ENCODE results near the gene CCNK.

DNA sequence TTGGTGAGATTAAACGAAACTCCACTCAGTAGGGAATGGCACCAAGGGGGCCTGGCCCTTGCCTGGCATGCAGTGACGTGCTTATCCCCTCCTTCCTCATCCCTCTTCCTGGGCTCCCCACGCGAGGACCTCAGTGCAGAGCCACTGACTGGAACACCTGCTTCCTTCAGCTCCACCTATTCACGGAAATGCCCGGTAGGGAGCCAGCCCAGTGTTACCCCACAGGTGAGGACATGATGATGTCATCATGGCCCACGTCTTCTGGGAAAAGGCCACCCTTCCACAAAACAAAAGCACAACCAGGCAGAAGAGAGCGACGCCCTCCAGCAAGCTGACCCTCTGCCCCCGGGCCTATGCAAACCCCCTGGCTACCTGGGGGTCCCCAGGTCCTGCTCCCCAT is 80.7 kb downstream of the CCNK start:
- peak in 1 of 3 donors; percentile 36 for TF ChIP-seq POLR2A (IDR thresholded peaks at IDR 0.05)
- TF ChIP-seq, protein P1, sequence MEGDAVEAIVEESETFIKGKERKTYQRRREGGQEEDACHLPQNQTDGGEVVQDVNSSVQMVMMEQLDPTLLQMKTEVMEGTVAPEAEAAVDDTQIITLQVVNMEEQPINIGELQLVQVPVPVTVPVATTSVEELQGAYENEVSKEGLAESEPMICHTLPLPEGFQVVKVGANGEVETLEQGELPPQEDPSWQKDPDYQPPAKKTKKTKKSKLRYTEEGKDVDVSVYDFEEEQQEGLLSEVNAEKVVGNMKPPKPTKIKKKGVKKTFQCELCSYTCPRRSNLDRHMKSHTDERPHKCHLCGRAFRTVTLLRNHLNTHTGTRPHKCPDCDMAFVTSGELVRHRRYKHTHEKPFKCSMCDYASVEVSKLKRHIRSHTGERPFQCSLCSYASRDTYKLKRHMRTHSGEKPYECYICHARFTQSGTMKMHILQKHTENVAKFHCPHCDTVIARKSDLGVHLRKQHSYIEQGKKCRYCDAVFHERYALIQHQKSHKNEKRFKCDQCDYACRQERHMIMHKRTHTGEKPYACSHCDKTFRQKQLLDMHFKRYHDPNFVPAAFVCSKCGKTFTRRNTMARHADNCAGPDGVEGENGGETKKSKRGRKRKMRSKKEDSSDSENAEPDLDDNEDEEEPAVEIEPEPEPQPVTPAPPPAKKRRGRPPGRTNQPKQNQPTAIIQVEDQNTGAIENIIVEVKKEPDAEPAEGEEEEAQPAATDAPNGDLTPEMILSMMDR (IDR thresholded peaks at IDR 0.05): no peak
